ENCODE measurements around the gene TFDP2.

DNA sequence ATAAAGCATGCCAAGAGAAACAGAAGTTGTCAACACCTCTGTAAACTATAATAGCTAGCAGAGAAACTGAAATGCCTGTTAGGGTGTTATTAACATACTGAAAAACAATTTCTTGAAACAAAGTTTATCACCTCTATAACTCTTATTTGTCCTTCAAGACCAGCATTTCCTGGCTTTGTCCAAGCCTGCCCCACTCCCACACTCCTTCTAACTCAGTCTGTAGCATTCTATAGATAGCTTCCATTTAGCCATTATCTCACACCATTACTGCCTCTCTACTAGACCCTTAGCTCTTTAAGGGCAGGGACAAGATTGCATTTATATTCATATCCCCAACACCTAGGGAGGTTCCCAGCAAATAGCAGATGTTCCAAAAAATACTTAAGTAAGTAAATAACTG lies 39.5 kb upstream of the TFDP2 start:
- TF ChIP-seq, protein P1, sequence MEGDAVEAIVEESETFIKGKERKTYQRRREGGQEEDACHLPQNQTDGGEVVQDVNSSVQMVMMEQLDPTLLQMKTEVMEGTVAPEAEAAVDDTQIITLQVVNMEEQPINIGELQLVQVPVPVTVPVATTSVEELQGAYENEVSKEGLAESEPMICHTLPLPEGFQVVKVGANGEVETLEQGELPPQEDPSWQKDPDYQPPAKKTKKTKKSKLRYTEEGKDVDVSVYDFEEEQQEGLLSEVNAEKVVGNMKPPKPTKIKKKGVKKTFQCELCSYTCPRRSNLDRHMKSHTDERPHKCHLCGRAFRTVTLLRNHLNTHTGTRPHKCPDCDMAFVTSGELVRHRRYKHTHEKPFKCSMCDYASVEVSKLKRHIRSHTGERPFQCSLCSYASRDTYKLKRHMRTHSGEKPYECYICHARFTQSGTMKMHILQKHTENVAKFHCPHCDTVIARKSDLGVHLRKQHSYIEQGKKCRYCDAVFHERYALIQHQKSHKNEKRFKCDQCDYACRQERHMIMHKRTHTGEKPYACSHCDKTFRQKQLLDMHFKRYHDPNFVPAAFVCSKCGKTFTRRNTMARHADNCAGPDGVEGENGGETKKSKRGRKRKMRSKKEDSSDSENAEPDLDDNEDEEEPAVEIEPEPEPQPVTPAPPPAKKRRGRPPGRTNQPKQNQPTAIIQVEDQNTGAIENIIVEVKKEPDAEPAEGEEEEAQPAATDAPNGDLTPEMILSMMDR (conservative IDR thresholded peaks at IDR 0.05; ENCODE audit: low read length), result no peak
- TF ChIP-seq EZH2phosphoT487 (IDR thresholded peaks at IDR 0.05; ENCODE audit: borderline replicate concordance, low read depth, low read length), result no peak
